WTC11 (cell line): ENCODE data around the gene MCM3AP.

Experiments used
- CREB1 ChIP-seq: sonication (generic); formaldehyde crosslinking; IDR thresholded peaks from 2 replicates; pipeline ENCODE4 v1.8.0; 2023; ENCODE audit warnings: mild to moderate bottlenecking, missing genetic modification reagents
- ELF4 ChIP-seq: sonication (generic); formaldehyde crosslinking; IDR thresholded peaks from 2 replicates; pipeline ENCODE4 v1.8.1; 2022; ENCODE audit warnings: low read depth, mild to moderate bottlenecking, moderate library complexity, missing genetic modification reagents
- ESRRA ChIP-seq: sonication (generic); formaldehyde crosslinking; IDR thresholded peaks from 2 replicates; pipeline ENCODE4 v1.8.1; 2022; ENCODE audit warnings: mild to moderate bottlenecking, missing genetic modification reagents, borderline replicate concordance
- IRF2 ChIP-seq: sonication (generic); formaldehyde crosslinking; IDR thresholded peaks from 2 replicates; pipeline ENCODE4 v1.8.0; 2022; ENCODE audit warnings: low read depth, missing genetic modification reagents, borderline replicate concordance
- TEAD4 ChIP-seq: sonication (generic); formaldehyde crosslinking; IDR thresholded peaks from 2 replicates; pipeline ENCODE4 v1.8.0; 2022; ENCODE audit warnings: mild to moderate bottlenecking, missing genetic modification reagents
- TF ChIP-seq, protein P1 (sequence below): fragments of 200-600 bp; IDR thresholded peaks from 2 replicates; pipeline ENCODE4 v1.8.0; 2022; ENCODE audit warnings: antibody characterized with exemption
- TF ChIP-seq, protein P2 (sequence below): sonication (generic); formaldehyde crosslinking; IDR thresholded peaks from 2 replicates; pipeline ENCODE4 v1.8.0; 2022; ENCODE audit warnings: missing genetic modification reagents
- TF ChIP-seq, protein P3 (sequence below): sonication (generic); formaldehyde crosslinking; IDR thresholded peaks from 2 replicates; pipeline ENCODE4 v1.8.1; 2022; ENCODE audit warnings: low read depth, missing genetic modification reagents, borderline replicate concordance

DNA sequence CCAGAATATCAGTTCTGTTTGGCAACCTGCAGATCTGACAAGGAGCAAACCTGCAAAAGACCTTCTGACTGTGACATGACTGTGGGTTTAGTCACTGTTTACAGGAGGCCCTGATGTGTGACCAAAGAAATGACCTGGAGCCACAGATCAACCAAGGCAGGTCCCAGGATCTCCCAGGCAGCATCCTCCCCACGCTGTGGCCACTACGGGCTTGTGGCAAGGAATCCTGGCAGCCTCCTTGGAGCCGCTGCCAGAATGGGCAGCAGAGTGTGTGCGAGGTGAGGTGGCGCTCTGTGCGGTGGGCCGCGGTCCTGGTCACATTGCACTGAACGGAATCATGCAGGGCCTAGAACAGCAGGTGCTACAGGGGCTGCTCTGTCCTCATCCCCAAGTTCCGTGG is 15.9 kb downstream of the MCM3AP start:
- TF ChIP-seq, protein P1, sequence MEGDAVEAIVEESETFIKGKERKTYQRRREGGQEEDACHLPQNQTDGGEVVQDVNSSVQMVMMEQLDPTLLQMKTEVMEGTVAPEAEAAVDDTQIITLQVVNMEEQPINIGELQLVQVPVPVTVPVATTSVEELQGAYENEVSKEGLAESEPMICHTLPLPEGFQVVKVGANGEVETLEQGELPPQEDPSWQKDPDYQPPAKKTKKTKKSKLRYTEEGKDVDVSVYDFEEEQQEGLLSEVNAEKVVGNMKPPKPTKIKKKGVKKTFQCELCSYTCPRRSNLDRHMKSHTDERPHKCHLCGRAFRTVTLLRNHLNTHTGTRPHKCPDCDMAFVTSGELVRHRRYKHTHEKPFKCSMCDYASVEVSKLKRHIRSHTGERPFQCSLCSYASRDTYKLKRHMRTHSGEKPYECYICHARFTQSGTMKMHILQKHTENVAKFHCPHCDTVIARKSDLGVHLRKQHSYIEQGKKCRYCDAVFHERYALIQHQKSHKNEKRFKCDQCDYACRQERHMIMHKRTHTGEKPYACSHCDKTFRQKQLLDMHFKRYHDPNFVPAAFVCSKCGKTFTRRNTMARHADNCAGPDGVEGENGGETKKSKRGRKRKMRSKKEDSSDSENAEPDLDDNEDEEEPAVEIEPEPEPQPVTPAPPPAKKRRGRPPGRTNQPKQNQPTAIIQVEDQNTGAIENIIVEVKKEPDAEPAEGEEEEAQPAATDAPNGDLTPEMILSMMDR: no peak
- TF ChIP-seq IRF2 (CRISPR knock-in tag) (no peak), ELF4 (no peak), ESRRA (no peak), TEAD4 (CRISPR knock-in tag) (no peak), CREB1 (CRISPR knock-in tag) (no peak)
- TF ChIP-seq, protein P2, sequence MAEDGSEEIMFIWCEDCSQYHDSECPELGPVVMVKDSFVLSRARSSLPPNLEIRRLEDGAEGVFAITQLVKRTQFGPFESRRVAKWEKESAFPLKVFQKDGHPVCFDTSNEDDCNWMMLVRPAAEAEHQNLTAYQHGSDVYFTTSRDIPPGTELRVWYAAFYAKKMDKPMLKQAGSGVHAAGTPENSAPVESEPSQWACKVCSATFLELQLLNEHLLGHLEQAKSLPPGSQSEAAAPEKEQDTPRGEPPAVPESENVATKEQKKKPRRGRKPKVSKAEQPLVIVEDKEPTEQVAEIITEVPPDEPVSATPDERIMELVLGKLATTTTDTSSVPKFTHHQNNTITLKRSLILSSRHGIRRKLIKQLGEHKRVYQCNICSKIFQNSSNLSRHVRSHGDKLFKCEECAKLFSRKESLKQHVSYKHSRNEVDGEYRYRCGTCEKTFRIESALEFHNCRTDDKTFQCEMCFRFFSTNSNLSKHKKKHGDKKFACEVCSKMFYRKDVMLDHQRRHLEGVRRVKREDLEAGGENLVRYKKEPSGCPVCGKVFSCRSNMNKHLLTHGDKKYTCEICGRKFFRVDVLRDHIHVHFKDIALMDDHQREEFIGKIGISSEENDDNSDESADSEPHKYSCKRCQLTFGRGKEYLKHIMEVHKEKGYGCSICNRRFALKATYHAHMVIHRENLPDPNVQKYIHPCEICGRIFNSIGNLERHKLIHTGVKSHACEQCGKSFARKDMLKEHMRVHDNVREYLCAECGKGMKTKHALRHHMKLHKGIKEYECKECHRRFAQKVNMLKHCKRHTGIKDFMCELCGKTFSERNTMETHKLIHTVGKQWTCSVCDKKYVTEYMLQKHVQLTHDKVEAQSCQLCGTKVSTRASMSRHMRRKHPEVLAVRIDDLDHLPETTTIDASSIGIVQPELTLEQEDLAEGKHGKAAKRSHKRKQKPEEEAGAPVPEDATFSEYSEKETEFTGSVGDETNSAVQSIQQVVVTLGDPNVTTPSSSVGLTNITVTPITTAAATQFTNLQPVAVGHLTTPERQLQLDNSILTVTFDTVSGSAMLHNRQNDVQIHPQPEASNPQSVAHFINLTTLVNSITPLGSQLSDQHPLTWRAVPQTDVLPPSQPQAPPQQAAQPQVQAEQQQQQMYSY: no peak
- TF ChIP-seq, protein P3, sequence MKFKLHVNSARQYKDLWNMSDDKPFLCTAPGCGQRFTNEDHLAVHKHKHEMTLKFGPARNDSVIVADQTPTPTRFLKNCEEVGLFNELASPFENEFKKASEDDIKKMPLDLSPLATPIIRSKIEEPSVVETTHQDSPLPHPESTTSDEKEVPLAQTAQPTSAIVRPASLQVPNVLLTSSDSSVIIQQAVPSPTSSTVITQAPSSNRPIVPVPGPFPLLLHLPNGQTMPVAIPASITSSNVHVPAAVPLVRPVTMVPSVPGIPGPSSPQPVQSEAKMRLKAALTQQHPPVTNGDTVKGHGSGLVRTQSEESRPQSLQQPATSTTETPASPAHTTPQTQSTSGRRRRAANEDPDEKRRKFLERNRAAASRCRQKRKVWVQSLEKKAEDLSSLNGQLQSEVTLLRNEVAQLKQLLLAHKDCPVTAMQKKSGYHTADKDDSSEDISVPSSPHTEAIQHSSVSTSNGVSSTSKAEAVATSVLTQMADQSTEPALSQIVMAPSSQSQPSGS (CRISPR knock-in tag): no peak
